ENCODE results near the gene PSPN. TPM values are rescaled to one million over a fixed set of nuclear protein-coding genes. Genes with fewer than 3 reads are reported as not detected.

Gene PSPN
- total RNA-seq, 4 donors from 2014 or later = 1.3 to 3.7 (median 2.4) TPM

- Histone ChIP-seq H3K27me3 (no peaks in the 10 kb centered on the region), H3K4me1 (peaks cover 0 to 39% (median 25%) of the 10 kb centered on the region in 4 donors), H3K9me3 (no peaks in the 10 kb centered on the region), H3K27ac (replicated peaks in 1 of 4) (no peak overlapping the region), H3K4me3 (no peak overlapping the region), H3K36me3 (peaks cover 60 to 73% (median 70%) of the 10 kb centered on the region in 4 donors)
- WGBS = 94% methylated on average over 32 of the region's 32 CpGs
- no peak for TF ChIP-seq EP300 (IDR thresholded peaks at IDR 0.05)
- no peak for TF ChIP-seq POLR2AphosphoS5 (IDR thresholded peaks at IDR 0.05)
- no peak for TF ChIP-seq CTCF (IDR thresholded peaks at IDR 0.05)
- no peak for TF ChIP-seq POLR2A (IDR thresholded peaks at IDR 0.05; ENCODE audit: low read depth)
- DNase-seq (ENCODE audit: extremely low spot score) = no peak
- intact Hi-C loops (cut with DNase I) = no loop called here
Observed at GRCh38 chr19:6415591-6416190, 40.0 kb upstream of the PSPN start.

- no peak overlapping the region for H3K27ac ChIP-seq (replicated peaks in 1 of 4)
Observed at GRCh38 chr19:6414793-6415590, 39.3 kb upstream of the PSPN start.

GRCh38 chr19:6413721-6414643, 38.2 kb upstream of the PSPN start:
- WGBS = 68% methylated on average over 39 of the region's 42 CpGs

More at GRCh38 chr19:6414793-6415590, 39.3 kb upstream of the PSPN start:
- H3K4me1 ChIP-seq = peaks cover 0 to 32% (median 22%) of the 10 kb centered on the region in 4 donors
- 87% methylated on average over 26 of the region's 47 CpGs for WGBS
- H3K9me3 ChIP-seq = no peaks in the 10 kb centered on the region
- H3K4me3 ChIP-seq = no peak overlapping the region
- peaks cover 59 to 66% (median 63%) of the 10 kb centered on the region in 4 donors for H3K36me3 ChIP-seq
- TF ChIP-seq CTCF (IDR thresholded peaks at IDR 0.05) (no peak), EP300 (IDR thresholded peaks at IDR 0.05) (no peak), POLR2A (IDR thresholded peaks at IDR 0.05; ENCODE audit: low read depth) (no peak), POLR2AphosphoS5 (IDR thresholded peaks at IDR 0.05) (no peak)
- intact Hi-C loops (cut with DNase I) = no loop called here
- no peak for DNase-seq (ENCODE audit: extremely low spot score)
- no peaks in the 10 kb centered on the region for H3K27me3 ChIP-seq

More at GRCh38 chr19:6413721-6414643, 38.2 kb upstream of the PSPN start:
- no peak for DNase-seq (ENCODE audit: extremely low spot score)
- H3K4me1 ChIP-seq = peaks cover 0 to 30% (median 22%) of the 10 kb centered on the region in 4 donors
- peaks cover 49 to 55% (median 53%) of the 10 kb centered on the region in 4 donors for H3K36me3 ChIP-seq
- TF ChIP-seq CTCF (IDR thresholded peaks at IDR 0.05) (no peak), EP300 (IDR thresholded peaks at IDR 0.05) (no peak), POLR2AphosphoS5 (IDR thresholded peaks at IDR 0.05) (no peak), POLR2A (IDR thresholded peaks at IDR 0.05; ENCODE audit: low read depth) (no peak)
- no peaks in the 10 kb centered on the region for H3K9me3 ChIP-seq
- H3K27me3 ChIP-seq = no peaks in the 10 kb centered on the region
- no peak overlapping the region for H3K4me3 ChIP-seq
- intact Hi-C loops (cut with DNase I) = no loop called here
- H3K27ac ChIP-seq (replicated peaks in 1 of 4) = peak overlapping the region; percentile 12 to 53 (median 42)

Data from esophagus muscularis mucosa (tissue), 4 donors.